IMR-90 (cell line): ENCODE data around the gene TAAR5. TPM values are rescaled to one million over a fixed set of nuclear protein-coding genes. Genes with fewer than 3 reads are reported as not detected.

Experiments used
- ATAC-seq: fragments of 200-7000 bp; cut with Tn5 transposase; 2 replicates; pipeline ENCODE4 v1.9.1; 2020; ENCODE audit warnings: low read depth, mild to moderate bottlenecking, moderate library complexity
- BruUV-seq: library from RNA; stranded (reverse); fragments of 400-500 nt; replicated peaks from 2 replicates; lab custom pipeline; 2021; lab: Mats Ljungman, UMichigan
- CTCF ChIA-PET: fragments of 300-600 bp; formaldehyde crosslinking; extraction: SDS; loops from one replicate; lab custom pipeline; 2021; ENCODE audit warnings: antibody characterized with exemption; lab: Yijun Ruan, JAX
- POLR2A ChIA-PET: fragments of 300-600 bp; sonication (Branson Sonifier 250); formaldehyde crosslinking; loops from one replicate; lab custom pipeline; 2022; ENCODE audit warnings: antibody characterized with exemption; ENCODE audit not compliant: unreplicated experiment; lab: Charles Lee
- DNase-seq: peaks from one replicate; pipeline ENCODE4 v3.0.0; 2013
- H2AFZ ChIP-seq: replicated peaks from 2 replicates; pipeline ENCODE3; 2013; ENCODE audit warnings: low read length, mild to moderate bottlenecking; ENCODE audit not compliant: poor library complexity
- H2AK5ac ChIP-seq: 2 replicates; pipeline ENCODE4 v1.6.1; 2013; ENCODE audit warnings: low read depth, low read length, inconsistent platforms
- H2AK9ac ChIP-seq: replicated peaks from 2 replicates; pipeline ENCODE3; 2013; ENCODE audit warnings: mild to moderate bottlenecking, low read depth, low read length, moderate library complexity; ENCODE audit not compliant: poor library complexity
- H2BK120ac ChIP-seq: 2 replicates; pipeline ENCODE4 v1.6.1; 2013; ENCODE audit warnings: low read depth, low read length, inconsistent platforms
- H2BK15ac ChIP-seq: 3 replicates; pipeline ENCODE4 v1.6.1; 2013; ENCODE audit warnings: low read depth, low read length, inconsistent platforms
- H2BK20ac ChIP-seq: 2 replicates; pipeline ENCODE4 v1.6.1; 2013; ENCODE audit warnings: low read depth, mild to moderate bottlenecking, inconsistent platforms, low read length, moderate library complexity
- H2BK5ac ChIP-seq: 2 replicates; pipeline ENCODE4 v1.6.1; 2013; ENCODE audit warnings: mild to moderate bottlenecking, low read depth, low read length, inconsistent platforms; ENCODE audit not compliant: poor library complexity, severe bottlenecking
- H3K14ac ChIP-seq: replicated peaks from 2 replicates; pipeline ENCODE4 v1.6.1; 2013; ENCODE audit warnings: low read depth, low read length, inconsistent platforms
- H3K18ac ChIP-seq: 2 replicates; pipeline ENCODE4 v1.6.1; 2013; ENCODE audit warnings: low read depth, low read length, control low read depth
- H3K23ac ChIP-seq: 2 replicates; pipeline ENCODE4 v1.6.1; 2013; ENCODE audit warnings: low read depth, low read length, inconsistent platforms
- H3K27ac ChIP-seq: 2 replicates; pipeline ENCODE4 v1.5.1; 2013; ENCODE audit warnings: mild to moderate bottlenecking, control low read depth, low read length; ENCODE audit not compliant: insufficient read depth
- H3K27me3 ChIP-seq: 2 replicates; pipeline ENCODE4 v1.6.1; 2013; ENCODE audit warnings: low read length; ENCODE audit not compliant: control insufficient read depth, insufficient read depth
- H3K36me3 ChIP-seq: 2 replicates; pipeline ENCODE4 v1.6.1; 2013; ENCODE audit warnings: low read length, mixed read lengths; ENCODE audit not compliant: control insufficient read depth, insufficient read depth
- H3K4ac ChIP-seq: 2 replicates; pipeline ENCODE4 v1.6.1; 2013; ENCODE audit warnings: low read depth, low read length, inconsistent platforms
- H3K4me1 ChIP-seq: 2 replicates; pipeline ENCODE4 v1.6.1; 2013; ENCODE audit warnings: low read length, mixed read lengths; ENCODE audit not compliant: control insufficient read depth, insufficient read depth
- H3K4me2 ChIP-seq: 2 replicates; pipeline ENCODE4 v1.6.1; 2013; ENCODE audit warnings: low read depth, mild to moderate bottlenecking, control low read depth, low read length, moderate library complexity
- H3K4me3 ChIP-seq: 2 replicates; pipeline ENCODE4 v1.5.1; 2013; ENCODE audit warnings: low read depth, mild to moderate bottlenecking, control low read depth, low read length, moderate library complexity; ENCODE audit not compliant: insufficient read depth
- H3K56ac ChIP-seq: 2 replicates; pipeline ENCODE4 v1.6.1; 2013; ENCODE audit warnings: low read length, inconsistent platforms; ENCODE audit not compliant: insufficient read depth; ENCODE audit errors: extremely low read depth
- H3K79me1 ChIP-seq, 2 experiments: 2 replicates each; pipeline ENCODE4 v1.6.1; 2013; ENCODE audit warnings: low read length in 2 of 2, inconsistent platforms in 1 of 2, low read depth in 1 of 2
- H3K9ac ChIP-seq: 2 replicates; pipeline ENCODE4 v1.6.1; 2013; ENCODE audit warnings: low read depth, low read length, control low read depth
- H3K9me1 ChIP-seq: 2 replicates; pipeline ENCODE4 v1.6.1; 2013; ENCODE audit warnings: low read length, inconsistent platforms; ENCODE audit not compliant: insufficient read depth
- H3K9me3 ChIP-seq: 2 replicates; pipeline ENCODE4 v1.6.1; 2013; ENCODE audit warnings: low read length; ENCODE audit not compliant: control insufficient read depth, insufficient read depth
- H4K20me1 ChIP-seq: 2 replicates; pipeline ENCODE4 v1.6.1; 2013; ENCODE audit warnings: low read length, inconsistent platforms; ENCODE audit not compliant: insufficient read depth
- H4K5ac ChIP-seq: 2 replicates; pipeline ENCODE4 v1.6.1; 2013; ENCODE audit warnings: mild to moderate bottlenecking, low read depth, low read length, control low read depth
- H4K8ac ChIP-seq, 2 experiments: 2 replicates each; pipeline ENCODE4 v1.6.1; 2013; ENCODE audit warnings: low read depth in 2 of 2, low read length in 2 of 2, control low read depth in 1 of 2, inconsistent platforms in 1 of 2
- H4K91ac ChIP-seq: 2 replicates; pipeline ENCODE4 v1.6.1; 2013; ENCODE audit warnings: low read depth, low read length, inconsistent platforms; ENCODE audit not compliant: insufficient read depth
- CEBPB ChIP-seq: IDR thresholded peaks from 2 replicates; pipeline ENCODE4 v1.6.1; 2012; ENCODE audit warnings: low read depth, low read length, improper control_type of control experiment
- NFE2L2 ChIP-seq: fragments of 150-350 bp; IDR thresholded peaks from 2 replicates; pipeline ENCODE4 v1.6.1; 2016; ENCODE audit warnings: low read depth, mild to moderate bottlenecking, low read length
- RAD21 ChIP-seq: IDR thresholded peaks from 2 replicates; pipeline ENCODE4 v1.6.1; 2012; ENCODE audit warnings: low read length, improper control_type of control experiment
- WGBS, 2 experiments: methylation state at CpG; one replicate each; pipeline versions ENCODE4 v1.1.5 to v1.1.7; 2013; ENCODE audit warnings: missing lambda C conversion rate in 2 of 2; ENCODE audit not compliant: insufficient read length in 1 of 2; ENCODE audit errors: extremely low coverage in 2 of 2; 5-methylcytosine and 5-hydroxymethylcytosine counted together
- dilution Hi-C: fragments of 300-500 bp; cut with HindIII; formaldehyde crosslinking; loops from one replicate; pipeline ENCODE4 v1.14.3; 2018; ENCODE audit warnings: low sequenced_read_pairs; ENCODE audit not compliant: unreplicated experiment
- in situ Hi-C: fragments of 300-500 bp; cut with MboI; formaldehyde crosslinking; loops from 3 replicates; pipeline ENCODE4 v1.14.3; 2019; ENCODE audit warnings: low sequenced_read_pairs, inconsistent platforms, mixed read lengths
- intact Hi-C: fragments of 100-400 bp; cut with micrococcal nuclease; formaldehyde crosslinking; loops from 2 replicates; pipeline ENCODE4 v1.10.0; 2022
- polyA plus RNA-seq, 3 experiments: library from polyadenylated mRNA; depleted of rRNA; stranded (reverse); fragments of >200 nt; gene quantifications; 2 replicates each; pipeline ENCODE4 v1.2.3, GENCODE V29; 2012; ENCODE audit warnings: low replicate concordance in 1 of 3
- total RNA-seq: library from RNA; depleted of rRNA; stranded (reverse); fragments of >200 nt; gene quantifications from 2 replicates; pipeline ENCODE4 v1.2.3, GENCODE V29; 2012

Gene TAAR5
- total and polyA plus RNA-seq, 2 of the 4 experiments (the other 2 are of a cell fraction) = not detected

DNA sequence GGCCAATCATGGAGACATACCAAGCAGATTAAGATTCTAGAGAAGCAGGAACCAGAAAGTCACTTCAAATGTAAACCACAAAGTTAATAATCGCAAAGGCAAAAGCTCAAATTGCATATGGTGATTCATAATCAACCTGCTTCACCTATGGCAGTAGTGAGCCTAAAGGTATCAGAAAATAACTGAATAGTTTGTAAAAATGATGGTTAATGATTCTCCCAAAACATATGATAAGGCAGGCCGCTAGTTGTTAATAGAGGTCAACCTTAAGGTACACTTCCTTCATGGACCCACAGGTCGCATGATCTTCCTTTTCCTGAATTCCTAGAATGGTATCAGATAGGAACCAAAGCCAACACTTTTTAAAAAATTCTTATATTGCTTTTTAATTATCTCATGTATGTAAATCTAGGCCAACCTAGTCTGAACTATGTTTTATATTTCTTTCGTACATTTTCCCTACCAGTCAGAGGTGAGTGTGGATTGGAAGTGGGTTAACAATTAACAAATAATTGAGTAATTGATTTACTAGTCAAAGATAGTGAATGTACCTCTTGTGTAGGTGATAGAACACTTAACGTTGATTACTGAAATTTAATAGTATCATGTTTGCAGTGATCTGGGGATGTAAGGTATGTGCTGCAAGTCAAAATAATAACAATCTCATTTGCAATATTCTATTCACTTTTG lies 18.1 kb upstream of the TAAR5 start:
- Histone ChIP-seq H3K9me3 (no peaks in the 10 kb centered on the region), H2BK120ac (no peak overlapping the region), H2AK5ac (no peak overlapping the region), H3K9me1 (no peaks in the 10 kb centered on the region), H3K79me1 (no peaks in the 10 kb centered on the region), H3K4me2 (no peak overlapping the region), H3K56ac (no peak overlapping the region), H3K4me1 (no peaks in the 10 kb centered on the region), H4K5ac (no peak overlapping the region), H3K27ac (no peak overlapping the region), H2BK5ac (no peak overlapping the region), H4K20me1 (no peaks in the 10 kb centered on the region), H3K14ac (no peak overlapping the region), H3K36me3 (no peaks in the 10 kb centered on the region), H2AK9ac (no peak overlapping the region), H3K9ac (no peak overlapping the region), H4K91ac (no peak overlapping the region), H3K27me3 (peaks cover 22% of the 10 kb centered on the region), H3K4ac (no peak overlapping the region), H3K4me3 (no peak overlapping the region), H2AFZ (no peak overlapping the region), H4K8ac (no peak overlapping the region), H2BK15ac (no peak overlapping the region), H2BK20ac (no peak overlapping the region), H3K18ac (no peak overlapping the region), H3K23ac (no peak overlapping the region)
- POLR2A ChIA-PET = no interaction called here
- DNase-seq (no peak), ATAC-seq (no peak)
- in situ Hi-C loops (no loop called here), dilution Hi-C loops (no loop called here), intact Hi-C loops (no loop called here)
- CTCF ChIA-PET = no interaction called here
- no peak for TF ChIP-seq NFE2L2
- no peak for TF ChIP-seq CEBPB
- no peak for TF ChIP-seq RAD21
- no CpG with 5 or more reads among the region's 5 CpGs for WGBS, 2 experiments
- no TSS peak for BruUV-seq
